Stomach smooth muscle (tissue), 2 donors: ENCODE measurements around the gene EPHA5.

Source experiments
- H3K27ac ChIP-seq: one replicate; pipeline ENCODE4 v1.7.0; 2013; ENCODE audit warnings: mild to moderate bottlenecking, low read length, inconsistent platforms
- H3K27me3 ChIP-seq, 2 donors: one replicate each; pipeline ENCODE4 v1.7.0; 2013; ENCODE audit warnings: low read length in 2 of 2; ENCODE audit not compliant: insufficient read depth in 2 of 2, control insufficient read depth in 1 of 2
- H3K36me3 ChIP-seq, 2 donors: one replicate each; pipeline ENCODE4 v1.7.0; 2013; ENCODE audit warnings: low read length in 2 of 2; ENCODE audit not compliant: control insufficient read depth in 2 of 2, insufficient read depth in 2 of 2
- H3K4me1 ChIP-seq: one replicate; pipeline ENCODE4 v1.7.0; 2013; ENCODE audit warnings: low read length; ENCODE audit not compliant: control insufficient read depth, insufficient read depth
- H3K4me3 ChIP-seq, 2 donors: one replicate each; pipeline ENCODE4 v1.7.0; 2013; ENCODE audit warnings: low read length in 2 of 2
- H3K9ac ChIP-seq, 2 donors: one replicate each; pipeline ENCODE4 v1.7.0; 2013; ENCODE audit warnings: low read length in 2 of 2, mild to moderate bottlenecking in 1 of 2
- H3K9me3 ChIP-seq, 2 donors: one replicate each; pipeline ENCODE4 v1.7.0; 2013; ENCODE audit warnings: low read length in 2 of 2; ENCODE audit not compliant: control insufficient read depth in 2 of 2
- donor health status: healthy.
- donor health status: Pancreatic carcinoma.

The EPHA5 gene

DNA sequence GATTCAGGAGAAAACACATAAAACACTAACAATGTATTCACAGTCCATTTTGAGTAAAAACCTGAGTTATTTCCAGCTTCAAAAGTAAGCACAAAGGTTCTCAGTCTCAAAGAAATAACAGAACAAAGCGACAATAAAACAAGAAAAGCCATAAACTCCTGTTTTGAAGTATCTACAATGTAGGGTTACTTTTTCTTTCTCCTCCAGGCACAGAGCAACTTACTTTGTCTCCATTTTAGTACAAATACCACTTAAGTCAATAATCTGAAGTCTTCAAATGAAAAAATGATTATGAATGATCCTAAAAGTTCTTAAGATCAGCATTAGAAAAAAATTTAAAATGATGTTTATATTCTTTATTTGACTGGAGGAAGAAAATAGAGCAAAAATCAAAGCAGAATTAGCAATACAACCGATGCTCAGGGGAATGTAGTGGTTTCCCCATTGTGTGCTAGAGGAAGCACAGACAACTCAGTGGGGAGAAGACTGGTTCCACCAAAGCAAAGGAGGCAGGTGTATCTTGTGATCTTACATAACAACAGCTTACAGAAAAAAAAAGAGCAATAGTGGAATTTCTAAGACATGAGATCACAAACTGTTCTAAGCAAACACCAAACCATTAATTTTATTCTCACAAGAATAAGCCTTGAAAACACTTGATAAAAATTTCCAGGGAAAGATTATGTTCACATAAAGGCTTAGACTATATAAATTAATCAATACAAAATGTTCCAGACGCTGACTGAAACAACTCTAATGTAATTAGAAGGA lies 35.1 kb downstream of the EPHA5 start:
- Histone ChIP-seq H3K4me1 (no peaks in the 10 kb centered on the region), H3K4me3 (no peak overlapping the region), H3K9me3 (no peaks in the 10 kb centered on the region), H3K27ac (no peak overlapping the region), H3K9ac (no peak overlapping the region), H3K36me3 (no peaks in the 10 kb centered on the region), H3K27me3 (no peaks in the 10 kb centered on the region)

- Histone ChIP-seq H3K4me3 (no peak overlapping the region), H3K4me1 (no peaks in the 10 kb centered on the region), H3K27ac (no peak overlapping the region), H3K9ac (no peak overlapping the region), H3K36me3 (no peaks in the 10 kb centered on the region), H3K27me3 (no peaks in the 10 kb centered on the region), H3K9me3 (no peaks in the 10 kb centered on the region)
Measured at GRCh38 chr4:65624651-65625050, 45.6 kb downstream of the EPHA5 start.

DNA sequence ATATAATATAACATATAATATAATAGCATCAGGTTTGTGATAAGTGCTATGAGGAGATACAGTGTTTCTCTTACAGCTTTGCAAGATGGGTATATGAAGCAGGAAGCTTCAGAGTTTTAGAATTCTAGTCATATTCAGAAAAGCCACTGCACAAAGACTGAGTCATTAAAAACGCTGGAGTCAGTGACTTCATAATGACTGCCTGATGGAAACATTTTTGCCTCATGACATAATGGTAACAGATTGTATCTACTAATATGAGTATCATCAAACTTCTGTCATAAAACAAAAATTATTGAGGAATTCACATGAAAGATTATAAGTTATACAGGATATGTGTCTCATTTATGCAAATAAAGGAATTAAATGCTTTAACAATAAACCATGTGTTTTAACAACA lies 46.8 kb downstream of the EPHA5 start:
- Histone ChIP-seq H3K4me1 (no peaks in the 10 kb centered on the region), H3K9ac (no peak overlapping the region), H3K27ac (no peak overlapping the region), H3K9me3 (no peaks in the 10 kb centered on the region), H3K4me3 (no peak overlapping the region), H3K27me3 (no peaks in the 10 kb centered on the region), H3K36me3 (no peaks in the 10 kb centered on the region)

DNA sequence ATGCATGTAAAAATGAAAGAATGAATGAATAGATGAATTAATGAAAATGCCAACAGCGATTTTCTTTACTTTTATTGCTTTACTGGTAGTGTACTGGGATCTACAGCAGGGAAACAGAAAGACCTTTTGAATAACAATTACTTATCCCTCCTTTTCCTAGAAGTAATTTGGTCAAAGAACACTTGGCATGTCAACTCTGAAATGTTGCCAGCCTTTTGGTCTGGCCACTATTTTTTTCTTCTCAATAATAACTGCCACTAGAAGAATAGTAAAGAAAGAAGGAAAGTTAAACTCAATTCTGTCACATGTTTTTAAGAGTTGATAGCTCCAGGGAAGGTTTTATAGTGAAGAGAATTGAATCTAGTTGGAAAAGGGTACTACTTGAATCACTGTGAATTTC lies 52.9 kb downstream of the EPHA5 start:
- no peaks in the 10 kb centered on the region for H3K27me3 ChIP-seq
- H3K9me3 ChIP-seq: no peaks in the 10 kb centered on the region

DNA sequence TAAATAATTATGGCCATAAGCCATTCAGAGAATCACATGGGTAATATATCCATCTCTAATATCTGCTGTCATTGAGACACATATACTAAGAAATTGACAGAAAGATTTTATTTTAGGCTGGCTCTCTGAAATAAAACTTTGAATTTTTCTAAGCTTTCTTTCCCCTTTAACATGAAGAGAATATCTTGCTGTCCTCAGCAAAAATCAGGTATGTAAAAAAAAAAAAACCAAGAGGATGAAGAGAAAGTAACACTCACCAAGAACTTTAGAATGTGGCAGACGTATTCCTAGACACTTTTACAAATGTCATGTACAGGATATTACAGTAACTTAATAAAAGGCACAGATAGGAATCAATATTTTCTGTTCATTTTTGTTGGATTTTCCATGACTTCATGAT lies 65.8 kb downstream of the EPHA5 start:
- Histone ChIP-seq H3K27ac (no peak overlapping the region), H3K9me3 (no peaks in the 10 kb centered on the region), H3K4me3 (no peak overlapping the region), H3K4me1 (no peaks in the 10 kb centered on the region), H3K27me3 (no peaks in the 10 kb centered on the region), H3K36me3 (no peaks in the 10 kb centered on the region), H3K9ac (no peak overlapping the region)

More for the DNA sequence above, 52.9 kb downstream of the EPHA5 start:
- Histone ChIP-seq H3K4me3 (no peak overlapping the region), H3K4me1 (no peaks in the 10 kb centered on the region), H3K36me3 (no peaks in the 10 kb centered on the region), H3K27ac (no peak overlapping the region), H3K9ac (no peak overlapping the region)

GRCh38 chr4:65600656-65601055 lies 69.6 kb downstream of the EPHA5 start:
- H3K4me3 ChIP-seq: no peak overlapping the region
- H3K9me3 ChIP-seq: no peaks in the 10 kb centered on the region

GRCh38 chr4:65599340-65599739 lies 70.9 kb downstream of the EPHA5 start:
- no peaks in the 10 kb centered on the region for H3K36me3 ChIP-seq
- no peak overlapping the region for H3K27ac ChIP-seq
- H3K4me3 ChIP-seq: no peak overlapping the region
- no peaks in the 10 kb centered on the region for H3K4me1 ChIP-seq
- H3K9me3 ChIP-seq: no peaks in the 10 kb centered on the region
- H3K27me3 ChIP-seq: no peaks in the 10 kb centered on the region
- no peak overlapping the region for H3K9ac ChIP-seq

More at GRCh38 chr4:65600656-65601055, 69.6 kb downstream of the EPHA5 start:
- no peak overlapping the region for H3K9ac ChIP-seq
- H3K36me3 ChIP-seq: no peaks in the 10 kb centered on the region
- no peaks in the 10 kb centered on the region for H3K27me3 ChIP-seq
- no peaks in the 10 kb centered on the region for H3K4me1 ChIP-seq
- H3K27ac ChIP-seq: no peak overlapping the region

DNA sequence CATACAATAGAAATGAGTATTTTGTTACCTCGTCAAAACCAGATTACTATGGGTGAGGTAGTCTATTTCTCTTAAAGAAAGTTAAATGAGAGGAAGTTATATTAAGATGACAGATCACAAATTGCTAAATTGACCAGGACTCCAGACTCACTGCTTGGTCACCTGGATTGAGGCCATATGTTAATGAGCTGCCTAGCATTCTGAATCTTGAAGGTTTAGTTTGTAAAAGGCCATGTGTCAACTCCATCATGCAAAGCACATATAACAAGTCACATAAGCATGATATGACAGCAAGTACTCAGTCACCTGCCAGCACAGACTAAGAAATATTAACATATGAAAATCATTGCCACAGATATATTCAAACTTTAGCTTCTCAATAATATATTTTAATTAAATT lies 72.6 kb downstream of the EPHA5 start:
- Histone ChIP-seq H3K36me3 (no peaks in the 10 kb centered on the region), H3K4me1 (no peaks in the 10 kb centered on the region), H3K27ac (no peak overlapping the region), H3K27me3 (no peaks in the 10 kb centered on the region), H3K4me3 (no peak overlapping the region), H3K9ac (no peak overlapping the region), H3K9me3 (no peaks in the 10 kb centered on the region)

- Histone ChIP-seq H3K4me1 (no peaks in the 10 kb centered on the region), H3K9ac (no peak overlapping the region), H3K9me3 (no peaks in the 10 kb centered on the region), H3K27me3 (no peaks in the 10 kb centered on the region), H3K27ac (no peak overlapping the region), H3K4me3 (no peak overlapping the region), H3K36me3 (no peaks in the 10 kb centered on the region)
Measured at GRCh38 chr4:65592089-65592488, 78.2 kb downstream of the EPHA5 start.

GRCh38 chr4:65589921-65590320 lies 80.4 kb downstream of the EPHA5 start:
- Histone ChIP-seq H3K9me3 (no peaks in the 10 kb centered on the region), H3K9ac (no peak overlapping the region), H3K27me3 (no peaks in the 10 kb centered on the region), H3K27ac (no peak overlapping the region), H3K36me3 (no peaks in the 10 kb centered on the region), H3K4me3 (no peak overlapping the region), H3K4me1 (no peaks in the 10 kb centered on the region)

GRCh38 chr4:65589331-65589730 lies 81.0 kb downstream of the EPHA5 start:
- H3K9me3 ChIP-seq: no peaks in the 10 kb centered on the region
- no peak overlapping the region for H3K9ac ChIP-seq
- no peak overlapping the region for H3K27ac ChIP-seq
- H3K36me3 ChIP-seq: no peaks in the 10 kb centered on the region
- no peak overlapping the region for H3K4me3 ChIP-seq
- no peaks in the 10 kb centered on the region for H3K4me1 ChIP-seq
- H3K27me3 ChIP-seq: no peaks in the 10 kb centered on the region
